Caki2 (cell line): ENCODE measurements around the gene GNG8. TPM values are rescaled to one million over a fixed set of nuclear protein-coding genes. Genes with fewer than 3 reads are reported as not detected.
"Not testable (repeated sequence)": the region's sequence is repeated elsewhere in the genome, so short reads cannot be mapped to it uniquely, and the experiment has no call there.

ENCODE experiments used
- DNase-seq: peaks from one replicate; pipeline ENCODE4 v3.0.0-alpha.2; 2015; ENCODE audit warnings: low read depth
- in situ Hi-C: cut with HindIII; loops from 2 replicates; pipeline ENCODE4 v1.10.0; 2016; ENCODE audit warnings: low sequenced_read_pairs, low pct_unique_long_range_greater_than_20kb, mixed read lengths
- total RNA-seq: library from RNA; depleted of rRNA; stranded (reverse); fragments of >200 nt; shearing (Covaris generic); gene quantifications from 2 replicates; pipeline ENCODE4 v1.2.3, GENCODE V29; 2014; ENCODE audit warnings: low replicate concordance

GNG8 gene
- total RNA-seq, 1 experiment from 2014 or later: not detected

- in situ Hi-C loops: no loop called here
- DNase-seq: no peak
Measured at GRCh38 chr19:46648961-46649960, 13.3 kb upstream of the GNG8 start.

GRCh38 chr19:46648060-46648960 is 12.3 kb upstream of the GNG8 start:
- DNase-seq: no peak
- in situ Hi-C loops: no loop called here

- DNase-seq: no peak
- in situ Hi-C loops: no loop called here
Measured at GRCh38 chr19:46646402-46646801, 10.4 kb upstream of the GNG8 start.

GRCh38 chr19:46644720-46645119 is 8.7 kb upstream of the GNG8 start:
- in situ Hi-C loops: no loop called here
- DNase-seq: no peak

DNA sequence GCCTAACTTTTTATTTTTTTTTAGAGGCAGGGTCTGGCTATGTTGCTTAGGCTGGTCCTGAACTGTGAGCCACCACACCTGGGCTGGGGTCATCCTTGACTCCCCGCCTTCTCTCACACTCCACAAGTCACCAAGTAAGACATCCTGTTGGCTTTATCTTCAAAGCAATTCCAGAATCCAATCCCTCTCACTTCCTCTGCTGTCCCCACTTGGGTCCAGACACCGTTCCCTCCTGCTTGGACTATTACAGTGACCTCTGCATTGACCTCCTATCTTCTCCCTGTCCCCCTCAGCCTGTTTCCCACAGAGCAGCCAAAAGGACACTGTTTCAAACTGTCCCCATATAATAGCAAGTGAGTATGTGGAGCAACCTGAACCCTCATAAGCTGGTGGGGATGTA is 4.7 kb upstream of the GNG8 start:
- in situ Hi-C loops: no loop called here
- no peak for DNase-seq

- no peak for DNase-seq
- in situ Hi-C loops: no loop called here
Measured at GRCh38 chr19:46639358-46640182, 3.6 kb upstream of the GNG8 start.

- DNase-seq: no peak
- in situ Hi-C loops: no loop called here
Measured at GRCh38 chr19:46637224-46637623, 1.2 kb upstream of the GNG8 start.

- in situ Hi-C loops: no loop called here
Measured at GRCh38 chr19:46634656-46635218, 1.3 kb downstream of the GNG8 start.

GRCh38 chr19:46634045-46634655 is 1.9 kb downstream of the GNG8 start:
- in situ Hi-C loops: no loop called here
- peak; percentile 70 for DNase-seq

More at GRCh38 chr19:46634656-46635218, 1.3 kb downstream of the GNG8 start:
- DNase-seq: no peak

GRCh38 chr19:46633130-46633529 is 2.9 kb downstream of the GNG8 start:
- DNase-seq: no peak
- in situ Hi-C loops: no loop called here

GRCh38 chr19:46631481-46631880 is 4.5 kb downstream of the GNG8 start:
- no peak for DNase-seq
- in situ Hi-C loops: no loop called here

GRCh38 chr19:46630586-46631205 is 5.3 kb downstream of the GNG8 start:
- in situ Hi-C loops: no loop called here
- DNase-seq: no peak

- in situ Hi-C loops: no loop called here
- no peak for DNase-seq
Measured at GRCh38 chr19:46629546-46630025, 6.4 kb downstream of the GNG8 start.

GRCh38 chr19:46628970-46629369 is 7.0 kb downstream of the GNG8 start:
- in situ Hi-C loops, DNase-seq: not testable (repeated sequence)

GRCh38 chr19:46626446-46626845 is 9.6 kb downstream of the GNG8 start:
- in situ Hi-C loops: no loop called here

DNA sequence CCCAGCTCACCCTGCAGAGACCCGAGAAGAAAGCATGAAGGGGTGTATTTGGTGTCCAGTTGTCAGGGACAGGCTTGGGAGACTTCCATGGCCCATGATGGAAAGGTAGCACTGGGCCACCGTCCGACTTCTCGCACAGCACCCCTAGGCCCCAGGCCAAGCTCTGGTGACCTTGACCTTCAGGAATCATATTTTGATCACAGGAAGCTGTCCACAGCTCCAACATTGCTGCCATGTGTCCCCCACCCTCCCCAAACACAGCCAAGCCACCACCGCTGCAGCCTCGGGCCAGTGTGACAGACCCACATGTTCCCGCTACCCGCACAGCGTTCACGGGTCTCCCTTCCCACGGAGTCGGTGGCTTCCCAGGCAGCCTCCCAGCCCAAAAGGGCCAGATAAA is 10.3 kb downstream of the GNG8 start:
- in situ Hi-C loops: no loop called here
- DNase-seq: no peak

More at GRCh38 chr19:46626446-46626845, 9.6 kb downstream of the GNG8 start:
- DNase-seq: no peak
